Measurements from ENCODE around the gene ABAT. TPM values are rescaled to one million over a fixed set of nuclear protein-coding genes. Genes with fewer than 3 reads are reported as not detected.

ABAT gene
- total RNA-seq, 2 experiments from 2014 or later, result 5.4 to 6.0 TPM

- H3K9me3 Mint-ChIP-seq, result peaks cover 1% of the 10 kb centered on the region
- ATAC-seq (ENCODE audit: low read depth), result no peak
- POLR2A ChIA-PET, result no interaction called here
These were observed 46.5 kb downstream of the ABAT start for GRCh38 chr16:8720967-8721308.

GRCh38 chr16:8721336-8722024 is 47.1 kb downstream of the ABAT start:
- H3K36me3 Mint-ChIP-seq, result no peaks in the 10 kb centered on the region
- no peaks in the 10 kb centered on the region for H3K27me3 Mint-ChIP-seq
- no peak overlapping the region for H3K4me3 Mint-ChIP-seq
- no peak overlapping the region for H3K27ac Mint-ChIP-seq
- no peak for ATAC-seq (ENCODE audit: low read depth)
- no peaks in the 10 kb centered on the region for H3K4me1 Mint-ChIP-seq
- H3K9me3 Mint-ChIP-seq, result peaks cover 1% of the 10 kb centered on the region
- no peak for DNase-seq
- POLR2A ChIA-PET, result no interaction called here

More at GRCh38 chr16:8720967-8721308, 46.5 kb downstream of the ABAT start:
- no peaks in the 10 kb centered on the region for H3K4me1 Mint-ChIP-seq
- H3K36me3 Mint-ChIP-seq, result no peaks in the 10 kb centered on the region
- H3K4me3 Mint-ChIP-seq, result no peak overlapping the region
- DNase-seq, result no peak
- H3K27me3 Mint-ChIP-seq, result no peaks in the 10 kb centered on the region
- H3K27ac Mint-ChIP-seq, result no peak overlapping the region

- ATAC-seq (ENCODE audit: low read depth) (no peak), DNase-seq (no peak)
- H3K36me3 Mint-ChIP-seq, result no peaks in the 10 kb centered on the region
- H3K27ac Mint-ChIP-seq, result no peak overlapping the region
- POLR2A ChIA-PET, result no interaction called here
- H3K4me1 Mint-ChIP-seq, result no peaks in the 10 kb centered on the region
- no peaks in the 10 kb centered on the region for H3K27me3 Mint-ChIP-seq
- H3K9me3 Mint-ChIP-seq, result peaks cover 1% of the 10 kb centered on the region
- no peak overlapping the region for H3K4me3 Mint-ChIP-seq
These were observed 47.6 kb downstream of the ABAT start for GRCh38 chr16:8722025-8722348.

- Mint-ChIP-seq H3K4me3 (no peak overlapping the region), H3K36me3 (no peaks in the 10 kb centered on the region), H3K27me3 (no peaks in the 10 kb centered on the region), H3K9me3 (no peaks in the 10 kb centered on the region), H3K4me1 (peaks cover 6% of the 10 kb centered on the region), H3K27ac (no peak overlapping the region)
- POLR2A ChIA-PET, result no interaction called here
- ATAC-seq (ENCODE audit: low read depth) (no peak), DNase-seq (no peak)
These were observed 51.2 kb downstream of the ABAT start for GRCh38 chr16:8725513-8726178.

- H3K9me3 Mint-ChIP-seq, result no peaks in the 10 kb centered on the region
- no peak for ATAC-seq (ENCODE audit: low read depth)
- H3K27ac Mint-ChIP-seq, result no peak overlapping the region
- H3K4me1 Mint-ChIP-seq, result peaks cover 6% of the 10 kb centered on the region
- POLR2A ChIA-PET, result no interaction called here
- no peaks in the 10 kb centered on the region for H3K36me3 Mint-ChIP-seq
- H3K4me3 Mint-ChIP-seq, result no peak overlapping the region
- no peak for DNase-seq
- H3K27me3 Mint-ChIP-seq, result no peaks in the 10 kb centered on the region
These were observed 52.9 kb downstream of the ABAT start for GRCh38 chr16:8727131-8727806.

GRCh38 chr16:8727857-8728618 is 53.6 kb downstream of the ABAT start:
- no peak for DNase-seq
- Mint-ChIP-seq H3K27ac (no peak overlapping the region), H3K36me3 (no peaks in the 10 kb centered on the region), H3K4me1 (peaks cover 6% of the 10 kb centered on the region), H3K9me3 (no peaks in the 10 kb centered on the region), H3K27me3 (no peaks in the 10 kb centered on the region), H3K4me3 (no peak overlapping the region)
- POLR2A ChIA-PET, result no interaction called here
- ATAC-seq (ENCODE audit: low read depth), result no peak

- Mint-ChIP-seq H3K27ac (no peak overlapping the region), H3K27me3 (no peaks in the 10 kb centered on the region), H3K4me3 (no peak overlapping the region), H3K4me1 (peaks cover 6% of the 10 kb centered on the region), H3K9me3 (peaks cover 3% of the 10 kb centered on the region), H3K36me3 (no peaks in the 10 kb centered on the region)
- DNase-seq (no peak), ATAC-seq (ENCODE audit: low read depth) (peak; percentile 45)
- POLR2A ChIA-PET, result no interaction called here
These were observed 55.4 kb downstream of the ABAT start for GRCh38 chr16:8729779-8730334.

- H3K4me1 Mint-ChIP-seq, result peaks cover 6% of the 10 kb centered on the region
- POLR2A ChIA-PET, result no interaction called here
- DNase-seq (no peak), ATAC-seq (ENCODE audit: low read depth) (no peak)
- no peaks in the 10 kb centered on the region for H3K36me3 Mint-ChIP-seq
- H3K27ac Mint-ChIP-seq, result no peak overlapping the region
- H3K9me3 Mint-ChIP-seq, result peaks cover 3% of the 10 kb centered on the region
- H3K27me3 Mint-ChIP-seq, result no peaks in the 10 kb centered on the region
- no peak overlapping the region for H3K4me3 Mint-ChIP-seq
These were observed 56.0 kb downstream of the ABAT start for GRCh38 chr16:8730335-8730915.

GRCh38 chr16:8733849-8734540 is 59.6 kb downstream of the ABAT start:
- no peak overlapping the region for H3K4me3 Mint-ChIP-seq
- ATAC-seq (ENCODE audit: low read depth) (no peak), DNase-seq (no peak)
- POLR2A ChIA-PET, result no interaction called here
- peaks cover 6% of the 10 kb centered on the region for H3K4me1 Mint-ChIP-seq
- H3K27ac Mint-ChIP-seq, result no peak overlapping the region
- H3K9me3 Mint-ChIP-seq, result peaks cover 3% of the 10 kb centered on the region
- H3K27me3 Mint-ChIP-seq, result no peaks in the 10 kb centered on the region
- no peaks in the 10 kb centered on the region for H3K36me3 Mint-ChIP-seq

GRCh38 chr16:8735574-8735973 is 61.2 kb downstream of the ABAT start:
- ATAC-seq (ENCODE audit: low read depth) (no peak), DNase-seq (no peak)
- H3K9me3 Mint-ChIP-seq, result peaks cover 3% of the 10 kb centered on the region
- H3K36me3 Mint-ChIP-seq, result no peaks in the 10 kb centered on the region
- POLR2A ChIA-PET, result no interaction called here
- H3K27ac Mint-ChIP-seq, result no peak overlapping the region
- no peak overlapping the region for H3K4me3 Mint-ChIP-seq
- H3K4me1 Mint-ChIP-seq, result no peaks in the 10 kb centered on the region
- H3K27me3 Mint-ChIP-seq, result no peaks in the 10 kb centered on the region

- Mint-ChIP-seq H3K27me3 (peaks cover 2% of the 10 kb centered on the region), H3K4me3 (no peak overlapping the region), H3K9me3 (peaks cover 3% of the 10 kb centered on the region), H3K4me1 (no peaks in the 10 kb centered on the region), H3K36me3 (no peaks in the 10 kb centered on the region), H3K27ac (no peak overlapping the region)
- DNase-seq, result no peak
- POLR2A ChIA-PET, result no interaction called here
- no peak for ATAC-seq (ENCODE audit: low read depth)
These were observed 61.8 kb downstream of the ABAT start for GRCh38 chr16:8736123-8736668.

- no peaks in the 10 kb centered on the region for H3K36me3 Mint-ChIP-seq
- H3K9me3 Mint-ChIP-seq, result peaks cover 2% of the 10 kb centered on the region
- no peak for DNase-seq
- no peak overlapping the region for H3K27ac Mint-ChIP-seq
- H3K27me3 Mint-ChIP-seq, result peaks cover 2% of the 10 kb centered on the region
- ATAC-seq (ENCODE audit: low read depth), result no peak
- no peak overlapping the region for H3K4me3 Mint-ChIP-seq
- H3K4me1 Mint-ChIP-seq, result no peaks in the 10 kb centered on the region
- POLR2A ChIA-PET, result no interaction called here
These were observed 64.7 kb downstream of the ABAT start for GRCh38 chr16:8739151-8739550.
